WTC11 (cell line): Measurements from ENCODE around the gene MIOX. TPM values are rescaled to one million over a fixed set of nuclear protein-coding genes. Genes with fewer than 3 reads are reported as not detected.

Experiments
- ATAC-seq: fragments of 200-7000 bp; cut with Tn5 transposase; 2 replicates; pipeline ENCODE4 v1.10.0; 2021; ENCODE audit warnings: mild to moderate bottlenecking, moderate library complexity
- CTCF ChIA-PET: fragments of 300-600 bp; sonication (Branson Sonifier 250); formaldehyde crosslinking; loops from one replicate; lab custom pipeline; 2021; ENCODE audit warnings: antibody characterized with exemption; lab: Charles Lee
- POLR2A ChIA-PET: fragments of 350-600 bp; sonication (Branson Sonifier 250); formaldehyde crosslinking; loops from one replicate; lab custom pipeline; 2021; ENCODE audit warnings: antibody characterized with exemption; lab: Charles Lee
- DNase-seq: peaks from one replicate; pipeline ENCODE4 v3.0.0; 2021; ENCODE audit warnings: low spot score
- H3K27ac Mint-ChIP-seq: 2 replicates; pipeline ENCODE4 v1.8.0; 2021; ENCODE audit warnings: mixed read lengths
- H3K27me3 Mint-ChIP-seq: 2 replicates; pipeline ENCODE4 v1.8.0; 2021; ENCODE audit warnings: low read depth, mild to moderate bottlenecking, moderate library complexity, mixed read lengths
- H3K36me3 Mint-ChIP-seq: 2 replicates; pipeline ENCODE4 v1.8.0; 2021; ENCODE audit warnings: mixed read lengths
- H3K4me1 Mint-ChIP-seq: 2 replicates; pipeline ENCODE4 v1.8.0; 2022; ENCODE audit warnings: mixed read lengths
- H3K4me3 Mint-ChIP-seq: 2 replicates; pipeline ENCODE4 v1.8.0; 2021; ENCODE audit warnings: mild to moderate bottlenecking, moderate library complexity, mixed read lengths
- H3K9me3 Mint-ChIP-seq: 2 replicates; pipeline ENCODE4 v1.8.0; 2021; ENCODE audit warnings: mixed read lengths
- CREB1 ChIP-seq: sonication (generic); formaldehyde crosslinking; IDR thresholded peaks from 2 replicates; pipeline ENCODE4 v1.8.0; 2023; ENCODE audit warnings: mild to moderate bottlenecking, missing genetic modification reagents
- CREM ChIP-seq: sonication (generic); formaldehyde crosslinking; IDR thresholded peaks from 2 replicates; pipeline ENCODE4 v1.8.1; 2022; ENCODE audit warnings: mild to moderate bottlenecking, missing genetic modification reagents, moderate library complexity
- ETV6 ChIP-seq: sonication (generic); formaldehyde crosslinking; IDR thresholded peaks from 2 replicates; pipeline ENCODE4 v1.8.1; 2022; ENCODE audit warnings: mild to moderate bottlenecking, missing genetic modification reagents
- FOXJ3 ChIP-seq: sonication (generic); formaldehyde crosslinking; IDR thresholded peaks from 2 replicates; pipeline ENCODE4 v1.9.0; 2021; ENCODE audit warnings: missing genetic modification reagents, mild to moderate bottlenecking, borderline replicate concordance
- FOXK1 ChIP-seq: sonication (generic); formaldehyde crosslinking; IDR thresholded peaks from 2 replicates; pipeline ENCODE4 v1.8.0; 2022; ENCODE audit warnings: mild to moderate bottlenecking, moderate library complexity, missing genetic modification reagents
- NR3C1 ChIP-seq: sonication (generic); formaldehyde crosslinking; conservative IDR thresholded peaks from 2 replicates; pipeline ENCODE4 v1.8.1; 2023; ENCODE audit warnings: low read depth, mild to moderate bottlenecking, missing genetic modification reagents
- SMAD4 ChIP-seq: sonication (generic); formaldehyde crosslinking; IDR thresholded peaks from 2 replicates; pipeline ENCODE4 v1.8.0; 2022; ENCODE audit warnings: mild to moderate bottlenecking, missing genetic modification reagents
- TEAD1 ChIP-seq: sonication (generic); formaldehyde crosslinking; IDR thresholded peaks from 2 replicates; pipeline ENCODE4 v1.8.0; 2022; ENCODE audit warnings: mild to moderate bottlenecking, missing genetic modification reagents
- TEAD4 ChIP-seq: sonication (generic); formaldehyde crosslinking; IDR thresholded peaks from 2 replicates; pipeline ENCODE4 v1.8.0; 2022; ENCODE audit warnings: mild to moderate bottlenecking, missing genetic modification reagents
- TP53 ChIP-seq: sonication (generic); formaldehyde crosslinking; IDR thresholded peaks from 2 replicates; pipeline ENCODE4 v1.8.1; 2023; ENCODE audit warnings: mild to moderate bottlenecking, missing genetic modification reagents
- ZNF138 ChIP-seq: sonication (generic); formaldehyde crosslinking; conservative IDR thresholded peaks from 2 replicates; pipeline ENCODE4 v1.8.1; 2022; ENCODE audit warnings: mild to moderate bottlenecking, moderate library complexity, missing genetic modification reagents
- ZNF263 ChIP-seq: sonication (generic); formaldehyde crosslinking; IDR thresholded peaks from 2 replicates; pipeline ENCODE4 v1.8.1; 2022; ENCODE audit warnings: low read depth, mild to moderate bottlenecking, moderate library complexity, missing genetic modification reagents
- ZNF416 ChIP-seq: fragments of 250-450 bp; sonication (Bioruptor Pico); IDR thresholded peaks from 2 replicates; pipeline ENCODE4 v1.9.0; 2021; ENCODE audit warnings: mild to moderate bottlenecking, inconsistent platforms
- ZNF671 ChIP-seq: fragments of 250-450 bp; sonication (Bioruptor Pico); IDR thresholded peaks from 2 replicates; pipeline ENCODE4 v1.8.0; 2021; ENCODE audit warnings: mild to moderate bottlenecking
- total RNA-seq: library from RNA; stranded (reverse); gene quantifications from 3 replicates; pipeline ENCODE4 v1.2.3, GENCODE V29; 2021
- TF ChIP-seq, protein P1 (sequence below): sonication (generic); formaldehyde crosslinking; IDR thresholded peaks from 2 replicates; pipeline ENCODE4 v1.8.1; 2022; ENCODE audit warnings: mild to moderate bottlenecking, moderate library complexity, missing genetic modification reagents
- TF ChIP-seq, protein P2 (sequence below): sonication (generic); formaldehyde crosslinking; IDR thresholded peaks from 2 replicates; pipeline ENCODE4 v1.8.0; 2022; ENCODE audit warnings: mild to moderate bottlenecking, missing genetic modification reagents
- TF ChIP-seq, protein P3 (sequence below): sonication (generic); formaldehyde crosslinking; IDR thresholded peaks from 2 replicates; pipeline ENCODE4 v1.8.1; 2022; ENCODE audit warnings: mild to moderate bottlenecking, missing genetic modification reagents, moderate library complexity, borderline replicate concordance
- TF ChIP-seq, protein P4 (sequence below): sonication (generic); formaldehyde crosslinking; IDR thresholded peaks from 2 replicates; pipeline ENCODE4 v1.8.0; 2023; ENCODE audit warnings: missing genetic modification reagents, mild to moderate bottlenecking, borderline replicate concordance
- TF ChIP-seq, protein P5 (sequence below): sonication (generic); formaldehyde crosslinking; IDR thresholded peaks from 2 replicates; pipeline ENCODE4 v1.8.0; 2022; ENCODE audit warnings: mild to moderate bottlenecking, missing genetic modification reagents

Gene MIOX
- total RNA-seq, 1 experiment from 2014 or later, result 0.33 TPM

DNA sequence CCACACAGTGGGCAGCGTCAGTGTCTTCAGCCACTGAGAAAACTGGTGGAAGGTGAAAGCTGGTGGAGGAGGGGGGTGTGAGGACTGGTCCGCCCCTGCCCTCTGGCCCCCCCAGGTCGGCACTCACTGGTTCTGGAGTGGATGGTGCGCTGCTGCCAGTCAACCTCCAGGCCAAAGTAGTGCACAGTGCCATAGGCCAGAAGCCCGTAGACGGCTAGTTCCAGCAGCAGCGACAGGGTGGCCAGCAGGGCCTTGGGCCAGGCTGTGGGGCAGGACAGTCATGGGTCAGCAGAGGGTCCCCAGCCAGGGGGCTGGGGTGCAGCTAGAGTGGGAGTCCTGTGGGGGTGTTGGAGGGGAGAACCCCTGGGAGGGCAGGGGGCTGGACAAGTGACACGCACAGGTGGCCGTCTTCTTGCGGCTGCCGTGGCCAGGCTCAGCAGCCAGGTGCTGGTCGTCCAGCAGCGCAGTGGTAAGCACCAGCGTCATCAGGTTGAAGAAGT, 18.7 kb downstream of the MIOX start:
- CTCF ChIA-PET, result interaction anchor here (1.8 kb wide), 1 partner anchor 7 kb away, joined by 9 read pairs; no protein-coding TSS in a partner anchor
- no peak overlapping the region for H3K27ac Mint-ChIP-seq
- no peaks in the 10 kb centered on the region for H3K36me3 Mint-ChIP-seq
- no peak for DNase-seq
- H3K4me3 Mint-ChIP-seq, result no peak overlapping the region
- peaks cover 10% of the 10 kb centered on the region for H3K4me1 Mint-ChIP-seq
- H3K27me3 Mint-ChIP-seq, result no peaks in the 10 kb centered on the region
- POLR2A ChIA-PET, result no interaction called here
- TF ChIP-seq ZNF263 (CRISPR knock-in tag) (no peak), ZNF671 (CRISPR knock-in tag) (no peak), FOXJ3 (CRISPR knock-in tag) (no peak), ZNF416 (CRISPR knock-in tag) (no peak), FOXK1 (CRISPR knock-in tag) (no peak), ZNF138 (no peak), TEAD1 (no peak), ETV6 (CRISPR knock-in tag) (no peak), SMAD4 (CRISPR knock-in tag) (no peak), TP53 (no peak), NR3C1 (CRISPR knock-in tag) (no peak), CREB1 (CRISPR knock-in tag) (no peak), CREM (CRISPR knock-in tag) (no peak), TEAD4 (no peak)
- TF ChIP-seq, protein P1, sequence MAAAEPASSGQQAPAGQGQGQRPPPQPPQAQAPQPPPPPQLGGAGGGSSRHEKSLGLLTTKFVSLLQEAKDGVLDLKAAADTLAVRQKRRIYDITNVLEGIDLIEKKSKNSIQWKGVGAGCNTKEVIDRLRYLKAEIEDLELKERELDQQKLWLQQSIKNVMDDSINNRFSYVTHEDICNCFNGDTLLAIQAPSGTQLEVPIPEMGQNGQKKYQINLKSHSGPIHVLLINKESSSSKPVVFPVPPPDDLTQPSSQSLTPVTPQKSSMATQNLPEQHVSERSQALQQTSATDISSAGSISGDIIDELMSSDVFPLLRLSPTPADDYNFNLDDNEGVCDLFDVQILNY, result no peak
- TF ChIP-seq, protein P2, sequence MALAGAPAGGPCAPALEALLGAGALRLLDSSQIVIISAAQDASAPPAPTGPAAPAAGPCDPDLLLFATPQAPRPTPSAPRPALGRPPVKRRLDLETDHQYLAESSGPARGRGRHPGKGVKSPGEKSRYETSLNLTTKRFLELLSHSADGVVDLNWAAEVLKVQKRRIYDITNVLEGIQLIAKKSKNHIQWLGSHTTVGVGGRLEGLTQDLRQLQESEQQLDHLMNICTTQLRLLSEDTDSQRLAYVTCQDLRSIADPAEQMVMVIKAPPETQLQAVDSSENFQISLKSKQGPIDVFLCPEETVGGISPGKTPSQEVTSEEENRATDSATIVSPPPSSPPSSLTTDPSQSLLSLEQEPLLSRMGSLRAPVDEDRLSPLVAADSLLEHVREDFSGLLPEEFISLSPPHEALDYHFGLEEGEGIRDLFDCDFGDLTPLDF (CRISPR knock-in tag), result no peak
- TF ChIP-seq, protein P3, sequence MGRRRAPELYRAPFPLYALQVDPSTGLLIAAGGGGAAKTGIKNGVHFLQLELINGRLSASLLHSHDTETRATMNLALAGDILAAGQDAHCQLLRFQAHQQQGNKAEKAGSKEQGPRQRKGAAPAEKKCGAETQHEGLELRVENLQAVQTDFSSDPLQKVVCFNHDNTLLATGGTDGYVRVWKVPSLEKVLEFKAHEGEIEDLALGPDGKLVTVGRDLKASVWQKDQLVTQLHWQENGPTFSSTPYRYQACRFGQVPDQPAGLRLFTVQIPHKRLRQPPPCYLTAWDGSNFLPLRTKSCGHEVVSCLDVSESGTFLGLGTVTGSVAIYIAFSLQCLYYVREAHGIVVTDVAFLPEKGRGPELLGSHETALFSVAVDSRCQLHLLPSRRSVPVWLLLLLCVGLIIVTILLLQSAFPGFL (CRISPR knock-in tag), result no peak
- TF ChIP-seq, protein P4, sequence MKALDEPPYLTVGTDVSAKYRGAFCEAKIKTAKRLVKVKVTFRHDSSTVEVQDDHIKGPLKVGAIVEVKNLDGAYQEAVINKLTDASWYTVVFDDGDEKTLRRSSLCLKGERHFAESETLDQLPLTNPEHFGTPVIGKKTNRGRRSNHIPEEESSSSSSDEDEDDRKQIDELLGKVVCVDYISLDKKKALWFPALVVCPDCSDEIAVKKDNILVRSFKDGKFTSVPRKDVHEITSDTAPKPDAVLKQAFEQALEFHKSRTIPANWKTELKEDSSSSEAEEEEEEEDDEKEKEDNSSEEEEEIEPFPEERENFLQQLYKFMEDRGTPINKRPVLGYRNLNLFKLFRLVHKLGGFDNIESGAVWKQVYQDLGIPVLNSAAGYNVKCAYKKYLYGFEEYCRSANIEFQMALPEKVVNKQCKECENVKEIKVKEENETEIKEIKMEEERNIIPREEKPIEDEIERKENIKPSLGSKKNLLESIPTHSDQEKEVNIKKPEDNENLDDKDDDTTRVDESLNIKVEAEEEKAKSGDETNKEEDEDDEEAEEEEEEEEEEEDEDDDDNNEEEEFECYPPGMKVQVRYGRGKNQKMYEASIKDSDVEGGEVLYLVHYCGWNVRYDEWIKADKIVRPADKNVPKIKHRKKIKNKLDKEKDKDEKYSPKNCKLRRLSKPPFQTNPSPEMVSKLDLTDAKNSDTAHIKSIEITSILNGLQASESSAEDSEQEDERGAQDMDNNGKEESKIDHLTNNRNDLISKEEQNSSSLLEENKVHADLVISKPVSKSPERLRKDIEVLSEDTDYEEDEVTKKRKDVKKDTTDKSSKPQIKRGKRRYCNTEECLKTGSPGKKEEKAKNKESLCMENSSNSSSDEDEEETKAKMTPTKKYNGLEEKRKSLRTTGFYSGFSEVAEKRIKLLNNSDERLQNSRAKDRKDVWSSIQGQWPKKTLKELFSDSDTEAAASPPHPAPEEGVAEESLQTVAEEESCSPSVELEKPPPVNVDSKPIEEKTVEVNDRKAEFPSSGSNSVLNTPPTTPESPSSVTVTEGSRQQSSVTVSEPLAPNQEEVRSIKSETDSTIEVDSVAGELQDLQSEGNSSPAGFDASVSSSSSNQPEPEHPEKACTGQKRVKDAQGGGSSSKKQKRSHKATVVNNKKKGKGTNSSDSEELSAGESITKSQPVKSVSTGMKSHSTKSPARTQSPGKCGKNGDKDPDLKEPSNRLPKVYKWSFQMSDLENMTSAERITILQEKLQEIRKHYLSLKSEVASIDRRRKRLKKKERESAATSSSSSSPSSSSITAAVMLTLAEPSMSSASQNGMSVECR (CRISPR knock-in tag), result no peak
- TF ChIP-seq, protein P5, sequence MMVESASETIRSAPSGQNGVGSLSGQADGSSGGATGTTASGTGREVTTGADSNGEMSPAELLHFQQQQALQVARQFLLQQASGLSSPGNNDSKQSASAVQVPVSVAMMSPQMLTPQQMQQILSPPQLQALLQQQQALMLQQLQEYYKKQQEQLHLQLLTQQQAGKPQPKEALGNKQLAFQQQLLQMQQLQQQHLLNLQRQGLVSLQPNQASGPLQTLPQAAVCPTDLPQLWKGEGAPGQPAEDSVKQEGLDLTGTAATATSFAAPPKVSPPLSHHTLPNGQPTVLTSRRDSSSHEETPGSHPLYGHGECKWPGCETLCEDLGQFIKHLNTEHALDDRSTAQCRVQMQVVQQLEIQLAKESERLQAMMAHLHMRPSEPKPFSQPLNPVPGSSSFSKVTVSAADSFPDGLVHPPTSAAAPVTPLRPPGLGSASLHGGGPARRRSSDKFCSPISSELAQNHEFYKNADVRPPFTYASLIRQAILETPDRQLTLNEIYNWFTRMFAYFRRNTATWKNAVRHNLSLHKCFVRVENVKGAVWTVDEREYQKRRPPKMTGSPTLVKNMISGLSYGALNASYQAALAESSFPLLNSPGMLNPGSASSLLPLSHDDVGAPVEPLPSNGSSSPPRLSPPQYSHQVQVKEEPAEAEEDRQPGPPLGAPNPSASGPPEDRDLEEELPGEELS (CRISPR knock-in tag), result no peak
- no peaks in the 10 kb centered on the region for H3K9me3 Mint-ChIP-seq
- no peak for ATAC-seq
